SK-N-SH (cell line): ENCODE results near the gene RBBP7.
A peak's percentile ranks its signal among the peaks of the same experiment; 100 is the strongest.

Source experiments
- CHD2 ChIP-seq: fragments of 150-350 bp; IDR thresholded peaks from 2 replicates; pipeline ENCODE4 v1.6.1; 2018; ENCODE audit warnings: low read length; ENCODE audit not compliant: partially characterized antibody
- EP300 ChIP-seq, 2 experiments: IDR thresholded peaks; 2 replicates each; pipeline versions ENCODE4 v1.4.0 to v1.6.1; 2012; ENCODE audit warnings: borderline replicate concordance in 1 of 2, low read depth in 1 of 2, low read length in 1 of 2
- EZH2phosphoT487 ChIP-seq: fragments of 200-600 bp; sonication (generic); IDR thresholded peaks from 2 replicates; pipeline ENCODE4 v1.6.1; 2017; ENCODE audit warnings: low read depth, mixed run types, mild to moderate bottlenecking, antibody characterized with exemption, moderate library complexity, borderline replicate concordance
- GABPA ChIP-seq: IDR thresholded peaks from 2 replicates; pipeline ENCODE4 v1.4.0; 2012; ENCODE audit warnings: low read depth, mild to moderate bottlenecking
- JUND ChIP-seq: IDR thresholded peaks from 2 replicates; pipeline ENCODE4 v1.4.0; 2012
- MXI1 ChIP-seq: IDR thresholded peaks from 2 replicates; pipeline ENCODE4 v1.6.1; 2012; ENCODE audit warnings: mild to moderate bottlenecking, low read depth, low read length, improper control_type of control experiment
- POLR2AphosphoS5 ChIP-seq: IDR thresholded peaks from 2 replicates; pipeline ENCODE4 v1.6.1; 2012; ENCODE audit warnings: low read depth, low read length
- RAD21 ChIP-seq: IDR thresholded peaks from 2 replicates; pipeline ENCODE4 v1.6.1; 2012; ENCODE audit warnings: mild to moderate bottlenecking, low read length
- RFX5 ChIP-seq: IDR thresholded peaks from 2 replicates; pipeline ENCODE4 v1.6.1; 2012; ENCODE audit warnings: mild to moderate bottlenecking, improper control_type of control experiment, low read length
- SMC3 ChIP-seq: IDR thresholded peaks from 2 replicates; pipeline ENCODE4 v1.6.1; 2012; ENCODE audit warnings: low read depth, low read length, improper control_type of control experiment
- TF ChIP-seq, protein P1 (sequence below): fragments of 150-350 bp; IDR thresholded peaks from 2 replicates; pipeline ENCODE4 v1.6.1; 2016; ENCODE audit warnings: mild to moderate bottlenecking, low read depth, low read length
- TF ChIP-seq, protein P2 (sequence below): fragments of 200-600 bp; sonication (generic); IDR thresholded peaks from 2 replicates; pipeline ENCODE4 v1.6.1; 2017; ENCODE audit warnings: antibody characterized with exemption, mild to moderate bottlenecking, moderate library complexity
- TF ChIP-seq, protein P3 (sequence below): IDR thresholded peaks from 2 replicates; pipeline ENCODE4 v1.4.0; 2012; ENCODE audit warnings: low read depth

DNA sequence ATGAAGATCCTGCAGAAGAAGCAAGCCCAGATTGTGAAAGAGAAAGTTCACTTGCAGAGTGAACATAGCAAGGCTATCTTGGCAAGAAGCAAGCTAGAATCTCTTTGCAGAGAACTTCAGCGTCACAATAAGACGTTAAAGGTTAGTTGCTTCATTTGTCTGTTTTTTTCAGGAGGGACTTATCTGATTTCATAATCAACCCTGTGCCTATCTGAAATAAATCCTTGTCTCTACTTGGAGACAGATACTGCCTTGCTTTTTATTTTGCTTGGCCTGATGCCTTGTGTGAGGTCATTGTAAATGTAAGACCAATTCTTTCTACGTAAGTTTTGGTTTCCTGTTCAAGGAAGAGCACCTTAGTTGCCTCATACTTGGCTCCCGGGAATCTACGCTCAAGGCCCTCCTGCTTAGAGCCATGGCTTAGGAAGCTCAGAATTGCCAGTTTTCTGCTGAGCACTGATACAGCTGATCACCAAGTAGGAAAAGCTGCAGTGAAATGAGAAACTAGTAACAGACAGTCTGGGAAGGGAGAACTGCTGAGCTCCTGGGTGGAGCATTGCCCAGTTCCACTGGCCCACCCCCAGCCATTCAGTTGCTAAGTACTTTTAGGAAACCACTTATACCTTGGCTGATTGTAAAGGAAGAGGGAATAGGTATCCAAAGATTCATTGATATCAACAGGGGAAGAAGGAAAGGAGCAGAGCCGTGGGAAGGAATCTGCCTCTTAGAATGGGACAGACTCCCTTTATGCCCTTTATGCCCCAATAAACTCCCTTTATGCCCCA, 41.8 kb downstream of the RBBP7 start:
- TF ChIP-seq, protein P1, sequence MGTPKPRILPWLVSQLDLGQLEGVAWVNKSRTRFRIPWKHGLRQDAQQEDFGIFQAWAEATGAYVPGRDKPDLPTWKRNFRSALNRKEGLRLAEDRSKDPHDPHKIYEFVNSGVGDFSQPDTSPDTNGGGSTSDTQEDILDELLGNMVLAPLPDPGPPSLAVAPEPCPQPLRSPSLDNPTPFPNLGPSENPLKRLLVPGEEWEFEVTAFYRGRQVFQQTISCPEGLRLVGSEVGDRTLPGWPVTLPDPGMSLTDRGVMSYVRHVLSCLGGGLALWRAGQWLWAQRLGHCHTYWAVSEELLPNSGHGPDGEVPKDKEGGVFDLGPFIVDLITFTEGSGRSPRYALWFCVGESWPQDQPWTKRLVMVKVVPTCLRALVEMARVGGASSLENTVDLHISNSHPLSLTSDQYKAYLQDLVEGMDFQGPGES = no peak
- TF ChIP-seq JUND (peak; percentile 39; the same call in 1 of the 2 replicates), SMC3 (no peak), EP300 (IDR thresholded peaks at IDR 0.05; ENCODE audit: borderline replicate concordance in 1 of 2, low read depth in 1 of 2, low read length in 1 of 2) (0 out of 4 replicates have a peak, but pooled peaks of 1 of the 2 experiments have one; percentile 16), RAD21 (no peak), POLR2AphosphoS5 (no peak; the same call in 1 of the 2 replicates), RFX5 (no peak), GABPA (no peak), EZH2phosphoT487 (no peak), CHD2 (no peak), MXI1 (no peak)
- TF ChIP-seq, protein P2, sequence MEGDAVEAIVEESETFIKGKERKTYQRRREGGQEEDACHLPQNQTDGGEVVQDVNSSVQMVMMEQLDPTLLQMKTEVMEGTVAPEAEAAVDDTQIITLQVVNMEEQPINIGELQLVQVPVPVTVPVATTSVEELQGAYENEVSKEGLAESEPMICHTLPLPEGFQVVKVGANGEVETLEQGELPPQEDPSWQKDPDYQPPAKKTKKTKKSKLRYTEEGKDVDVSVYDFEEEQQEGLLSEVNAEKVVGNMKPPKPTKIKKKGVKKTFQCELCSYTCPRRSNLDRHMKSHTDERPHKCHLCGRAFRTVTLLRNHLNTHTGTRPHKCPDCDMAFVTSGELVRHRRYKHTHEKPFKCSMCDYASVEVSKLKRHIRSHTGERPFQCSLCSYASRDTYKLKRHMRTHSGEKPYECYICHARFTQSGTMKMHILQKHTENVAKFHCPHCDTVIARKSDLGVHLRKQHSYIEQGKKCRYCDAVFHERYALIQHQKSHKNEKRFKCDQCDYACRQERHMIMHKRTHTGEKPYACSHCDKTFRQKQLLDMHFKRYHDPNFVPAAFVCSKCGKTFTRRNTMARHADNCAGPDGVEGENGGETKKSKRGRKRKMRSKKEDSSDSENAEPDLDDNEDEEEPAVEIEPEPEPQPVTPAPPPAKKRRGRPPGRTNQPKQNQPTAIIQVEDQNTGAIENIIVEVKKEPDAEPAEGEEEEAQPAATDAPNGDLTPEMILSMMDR = no peak
- TF ChIP-seq, protein P3, sequence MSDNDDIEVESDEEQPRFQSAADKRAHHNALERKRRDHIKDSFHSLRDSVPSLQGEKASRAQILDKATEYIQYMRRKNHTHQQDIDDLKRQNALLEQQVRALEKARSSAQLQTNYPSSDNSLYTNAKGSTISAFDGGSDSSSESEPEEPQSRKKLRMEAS = no peak
